B cell (primary cell): ENCODE data around the gene GINS2.

ENCODE experiments used
- EZH2 ChIP-seq: IDR thresholded peaks from 2 replicates; pipeline ENCODE4 v1.6.1; 2012; ENCODE audit warnings: borderline replicate concordance, low read depth, mild to moderate bottlenecking, moderate library complexity, low read length; ENCODE audit not compliant: insufficient read depth, poor library complexity, severe bottlenecking
- TF ChIP-seq, protein P1 (sequence below): fragments of 200-600 bp; IDR thresholded peaks from one replicate; pipeline ENCODE4 v1.8.0; 2022; ENCODE audit warnings: antibody characterized with exemption, mild to moderate bottlenecking

DNA sequence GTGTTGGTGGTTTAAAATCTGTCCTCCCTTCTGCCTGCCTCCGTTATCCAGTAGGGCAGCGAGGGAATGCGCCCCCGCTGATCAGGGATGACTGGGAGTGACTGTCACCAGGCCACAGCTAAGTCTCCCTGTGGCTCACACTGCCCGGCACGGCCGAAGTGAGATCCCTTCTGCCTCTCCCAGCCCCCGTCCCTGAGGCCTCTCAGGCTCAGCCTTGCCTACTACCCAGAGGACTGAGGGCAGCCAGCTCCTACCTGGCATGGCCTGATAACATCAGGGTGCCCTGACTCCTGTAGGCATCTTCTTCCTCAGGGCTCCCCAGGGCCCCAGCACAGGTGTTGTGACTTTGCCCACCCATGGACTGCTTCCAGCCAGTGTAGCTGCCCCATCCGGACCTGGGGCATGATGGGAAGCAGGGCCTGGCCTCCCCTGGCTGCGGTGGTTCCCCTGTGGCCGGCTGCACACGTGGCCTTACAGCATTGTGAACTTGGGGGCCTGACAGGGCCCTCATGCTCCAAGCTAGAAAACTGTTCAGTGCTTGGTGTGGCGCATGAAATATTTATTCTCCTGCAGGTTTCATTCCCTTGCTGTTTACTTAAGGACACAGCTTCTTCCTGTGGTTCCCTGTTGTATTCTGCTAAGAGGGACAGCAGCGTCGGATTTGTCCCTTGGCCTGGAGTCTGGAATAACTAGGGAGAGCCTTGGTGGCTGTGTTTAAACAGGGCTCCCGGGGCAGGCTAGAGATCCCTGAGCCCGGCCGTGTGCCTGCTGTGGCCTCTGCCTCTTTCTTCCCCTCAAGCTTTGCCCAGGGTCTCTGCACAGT is 30.0 kb downstream of the GINS2 start:
- TF ChIP-seq, protein P1, sequence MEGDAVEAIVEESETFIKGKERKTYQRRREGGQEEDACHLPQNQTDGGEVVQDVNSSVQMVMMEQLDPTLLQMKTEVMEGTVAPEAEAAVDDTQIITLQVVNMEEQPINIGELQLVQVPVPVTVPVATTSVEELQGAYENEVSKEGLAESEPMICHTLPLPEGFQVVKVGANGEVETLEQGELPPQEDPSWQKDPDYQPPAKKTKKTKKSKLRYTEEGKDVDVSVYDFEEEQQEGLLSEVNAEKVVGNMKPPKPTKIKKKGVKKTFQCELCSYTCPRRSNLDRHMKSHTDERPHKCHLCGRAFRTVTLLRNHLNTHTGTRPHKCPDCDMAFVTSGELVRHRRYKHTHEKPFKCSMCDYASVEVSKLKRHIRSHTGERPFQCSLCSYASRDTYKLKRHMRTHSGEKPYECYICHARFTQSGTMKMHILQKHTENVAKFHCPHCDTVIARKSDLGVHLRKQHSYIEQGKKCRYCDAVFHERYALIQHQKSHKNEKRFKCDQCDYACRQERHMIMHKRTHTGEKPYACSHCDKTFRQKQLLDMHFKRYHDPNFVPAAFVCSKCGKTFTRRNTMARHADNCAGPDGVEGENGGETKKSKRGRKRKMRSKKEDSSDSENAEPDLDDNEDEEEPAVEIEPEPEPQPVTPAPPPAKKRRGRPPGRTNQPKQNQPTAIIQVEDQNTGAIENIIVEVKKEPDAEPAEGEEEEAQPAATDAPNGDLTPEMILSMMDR = no peak
- no peak for TF ChIP-seq EZH2
